COLO668 (cell line): Measurements from ENCODE around the gene FRY.
A peak's percentile ranks its signal among the peaks of the same experiment; 100 is the strongest.

Experiments
- DNase-seq: peaks from one replicate; lab custom pipeline; 2025; ENCODE audit not compliant: unreplicated experiment; lab: John Stamatoyannopoulos, UW

FRY gene

DNA sequence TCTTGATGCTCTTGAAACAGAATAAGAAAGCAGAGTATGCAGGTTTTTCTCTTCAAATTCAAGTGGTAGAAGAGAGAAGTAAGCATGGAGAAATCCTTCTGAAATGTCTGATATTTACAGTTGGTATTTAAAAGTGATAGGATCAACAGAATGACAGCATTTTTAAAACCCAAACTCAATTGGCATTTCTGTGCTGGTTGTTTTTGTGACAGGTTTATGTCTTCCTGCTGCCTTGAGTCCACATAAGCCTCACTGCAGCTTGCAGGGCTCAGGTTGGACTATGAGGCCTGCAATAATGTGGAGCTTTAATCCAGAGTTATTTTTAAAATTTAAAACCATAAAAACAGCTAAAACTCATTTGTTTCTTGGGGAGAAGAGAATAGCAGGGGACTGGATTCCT is 178.5 kb downstream of the FRY start:
- no peak for DNase-seq

DNA sequence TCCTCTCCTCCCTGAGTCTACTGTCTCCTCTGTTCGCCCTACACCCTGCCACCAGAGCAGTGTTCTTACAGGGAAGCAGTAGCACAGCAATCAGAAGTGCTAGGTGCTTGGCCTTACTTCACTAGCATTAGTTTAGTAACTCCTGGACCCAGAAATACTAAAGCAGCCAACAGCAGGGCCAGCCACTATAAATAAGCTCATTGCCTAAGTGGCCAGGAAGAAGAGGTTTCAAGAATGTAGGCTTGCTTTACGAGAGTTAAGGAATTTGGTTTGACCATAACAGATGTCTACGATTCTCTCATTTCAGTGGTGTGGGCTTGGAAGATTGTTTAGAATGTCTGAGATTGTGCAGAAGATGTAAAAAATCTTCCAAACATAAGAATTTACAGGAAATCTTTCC is 180.2 kb downstream of the FRY start:
- DNase-seq, result no peak

DNA sequence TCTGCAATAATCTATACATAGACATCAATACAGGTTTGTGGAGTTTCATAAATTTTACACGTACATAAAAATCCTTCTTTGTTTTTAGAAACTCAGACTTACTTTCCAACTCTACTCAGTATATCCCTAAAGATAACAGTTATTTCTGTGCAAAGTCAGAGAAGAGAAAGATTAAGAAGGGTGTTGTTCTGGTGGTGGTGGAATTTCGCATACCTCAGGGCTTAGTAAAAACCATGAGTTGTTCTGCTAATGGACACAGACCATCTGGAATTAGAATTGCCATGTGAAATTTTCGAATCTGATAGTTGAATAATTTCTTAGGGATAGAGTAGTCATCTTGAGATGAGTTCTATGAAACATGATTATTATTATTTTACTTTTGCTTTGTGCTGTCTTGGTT is 180.8 kb downstream of the FRY start:
- no peak for DNase-seq

DNA sequence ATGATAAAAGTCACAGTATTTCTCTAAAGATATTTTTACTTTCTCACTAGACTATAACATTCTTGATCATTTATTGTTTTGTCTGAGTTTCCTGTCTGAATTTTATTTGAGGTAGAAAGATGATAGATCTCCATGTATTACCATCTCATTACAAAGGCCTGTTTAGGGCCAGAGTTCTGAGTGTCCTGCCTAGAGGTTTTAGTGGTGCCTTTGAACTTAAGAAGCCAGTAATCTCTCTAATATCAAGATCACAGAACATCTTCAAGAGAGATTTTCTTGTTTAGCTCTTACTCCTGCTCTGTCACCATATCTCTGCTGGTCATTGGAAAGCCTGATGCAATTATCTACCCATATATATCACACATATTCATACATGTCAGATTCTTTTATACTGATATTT is 182.1 kb downstream of the FRY start:
- no peak for DNase-seq

DNA sequence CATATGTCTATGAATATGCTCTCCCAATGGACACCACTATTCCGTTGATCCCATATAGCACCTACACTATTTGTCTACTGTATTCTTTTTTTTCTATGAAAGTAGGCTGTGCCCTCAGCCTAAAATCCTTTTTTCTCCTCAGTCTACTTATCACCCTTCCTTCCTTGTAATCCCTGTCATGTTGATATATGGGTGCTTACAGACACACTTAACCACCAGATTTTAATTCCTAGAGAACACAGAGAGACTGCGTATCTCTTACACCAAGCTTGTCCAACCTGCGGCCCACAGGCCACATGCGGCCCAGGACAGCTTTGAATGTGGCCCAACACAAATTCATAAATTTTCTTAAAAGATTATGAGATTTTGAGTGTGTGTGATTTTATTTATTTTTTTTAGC is 182.5 kb downstream of the FRY start:
- no peak for DNase-seq

DNA sequence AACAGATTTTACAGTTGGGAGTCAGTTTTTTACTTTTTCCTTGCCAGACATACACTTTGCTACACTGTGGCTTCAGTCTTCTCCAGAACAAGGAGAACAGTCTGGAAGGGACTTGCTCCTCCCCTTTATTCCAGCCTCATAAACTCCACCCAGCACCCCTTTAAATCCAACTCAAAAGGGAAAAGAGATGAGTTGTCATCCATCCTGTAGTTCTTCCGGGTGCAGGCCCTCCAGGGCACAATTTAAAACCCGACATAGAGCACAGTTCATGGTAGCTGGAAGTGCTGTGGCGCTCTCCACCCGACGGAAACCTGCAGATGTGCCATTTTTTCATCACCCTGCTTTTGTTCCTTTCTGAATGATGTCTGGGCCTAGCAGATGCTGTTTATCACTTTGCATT is 184.7 kb downstream of the FRY start:
- DNase-seq, result no peak

DNA sequence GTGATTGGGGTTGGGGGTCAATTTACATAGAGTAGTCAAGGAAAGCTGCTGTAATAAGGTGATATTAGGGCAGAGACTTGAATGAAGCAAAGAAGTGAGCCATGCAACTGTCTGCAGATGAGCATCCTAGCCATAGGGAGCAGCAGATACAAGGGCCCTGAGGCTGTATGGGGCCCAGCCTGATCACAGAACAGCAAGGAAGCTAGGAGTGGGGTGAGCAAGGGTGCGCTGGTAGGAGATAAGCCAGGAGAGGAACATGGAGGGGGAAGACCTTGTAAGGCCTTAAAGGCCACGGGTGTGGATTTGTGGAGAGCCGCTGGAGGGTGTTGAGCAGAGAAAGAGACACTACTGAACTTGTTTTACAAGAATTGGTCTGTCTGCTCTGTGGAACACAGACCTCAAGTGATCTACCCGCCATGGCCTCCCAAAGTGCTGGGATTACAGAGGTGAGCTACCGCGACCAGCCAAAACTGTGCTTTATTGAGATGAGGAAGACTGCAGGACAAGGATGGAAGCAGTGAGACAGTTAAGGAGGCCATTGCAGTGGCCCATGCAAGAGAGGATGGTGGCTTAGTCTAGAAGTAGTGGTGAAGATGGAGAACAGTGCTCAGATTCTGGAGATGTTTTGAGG is 190.6 kb downstream of the FRY start:
- no peak for DNase-seq

DNA sequence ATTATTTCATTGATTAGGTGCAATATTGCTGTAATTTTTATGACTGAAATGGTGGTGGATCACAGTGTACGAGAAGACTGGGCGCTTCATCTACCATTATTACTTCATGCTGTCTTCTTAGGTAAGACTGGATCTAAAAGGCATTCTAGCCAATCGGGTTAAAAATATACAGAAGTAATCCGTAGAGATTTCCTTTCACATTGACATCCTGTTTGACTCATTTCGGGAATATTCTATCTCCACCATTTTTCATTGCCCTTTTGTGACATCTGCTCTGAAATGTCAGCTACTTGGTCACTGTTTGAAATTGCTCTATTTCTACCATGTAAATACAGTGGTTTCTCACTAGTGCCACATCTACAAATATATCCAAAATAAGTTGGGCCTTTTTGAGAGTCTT is 193.3 kb downstream of the FRY start:
- no peak for DNase-seq

DNA sequence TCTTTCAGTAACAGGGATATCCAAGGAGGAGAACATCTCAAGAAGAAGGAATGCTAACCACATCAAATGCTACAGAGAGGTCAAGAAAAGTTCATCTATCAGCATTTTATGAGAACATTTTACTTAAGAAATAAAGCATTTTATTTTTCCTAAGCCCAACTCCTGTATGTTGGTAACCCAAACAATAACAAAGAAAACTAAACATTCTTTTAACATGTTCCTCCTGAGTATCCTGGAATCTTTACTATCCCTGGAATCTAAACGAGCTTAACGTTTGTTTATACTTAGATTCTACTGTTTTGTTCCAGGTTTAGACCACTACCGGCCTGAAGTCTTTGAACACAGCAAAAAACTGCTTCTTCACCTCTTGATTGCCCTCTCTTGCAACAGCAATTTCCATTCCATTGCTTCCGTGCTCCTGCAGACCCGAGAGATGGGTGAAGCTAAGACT is 193.9 kb downstream of the FRY start:
- no peak for DNase-seq

DNA sequence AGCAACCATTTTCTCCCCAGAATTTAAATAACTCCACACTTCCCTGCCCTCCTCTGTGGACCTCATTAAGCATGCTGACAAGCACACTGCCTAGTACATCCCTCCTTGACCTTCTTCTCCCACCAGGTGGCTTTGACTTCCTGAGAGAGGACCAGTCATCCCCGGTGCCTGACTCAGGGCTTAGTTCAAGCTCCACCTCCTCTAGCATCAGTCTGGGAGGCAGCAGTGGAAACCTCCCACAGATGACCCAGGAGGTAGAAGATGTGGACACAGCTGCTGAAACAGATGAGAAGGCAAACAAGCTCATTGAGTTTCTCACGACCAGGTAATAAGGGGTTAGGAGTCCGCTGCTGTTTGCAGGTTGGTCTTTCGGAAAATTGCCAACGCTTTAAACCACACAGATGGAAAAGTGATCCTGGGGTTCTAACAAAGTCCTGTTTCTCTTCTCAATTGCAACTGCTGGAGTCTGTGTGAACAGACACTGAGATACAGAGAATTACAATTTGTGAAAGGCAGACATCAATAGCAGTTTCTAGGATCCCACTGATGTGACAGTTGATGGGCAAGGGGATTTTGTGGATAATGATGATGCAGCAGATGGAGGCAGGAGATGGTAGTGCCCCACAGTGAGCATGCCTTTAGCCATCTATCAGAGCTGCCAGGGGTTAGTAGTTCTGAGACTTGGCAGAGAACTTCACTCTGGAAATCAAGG is 196.9 kb downstream of the FRY start:
- DNase-seq, result peak; percentile 97

DNA sequence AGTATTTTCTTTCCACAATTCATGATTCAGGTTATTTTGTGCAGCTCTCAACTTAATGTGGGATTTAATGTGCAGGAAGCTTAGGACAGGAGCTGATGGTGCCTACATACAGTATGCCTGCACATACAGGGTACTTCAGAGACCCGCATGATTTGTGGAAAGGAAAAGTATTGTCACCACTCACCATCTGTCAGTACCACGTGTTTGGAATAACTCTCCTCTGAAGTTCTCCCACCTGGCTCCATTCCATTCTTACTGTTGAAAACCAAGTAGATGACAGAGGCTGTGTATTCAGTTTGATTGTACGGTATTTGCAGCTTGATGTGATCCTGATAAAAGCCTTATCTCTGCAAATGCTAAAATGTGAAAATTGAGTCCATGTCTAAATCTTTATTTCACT is 197.9 kb downstream of the FRY start:
- DNase-seq, result peak; percentile 46

DNA sequence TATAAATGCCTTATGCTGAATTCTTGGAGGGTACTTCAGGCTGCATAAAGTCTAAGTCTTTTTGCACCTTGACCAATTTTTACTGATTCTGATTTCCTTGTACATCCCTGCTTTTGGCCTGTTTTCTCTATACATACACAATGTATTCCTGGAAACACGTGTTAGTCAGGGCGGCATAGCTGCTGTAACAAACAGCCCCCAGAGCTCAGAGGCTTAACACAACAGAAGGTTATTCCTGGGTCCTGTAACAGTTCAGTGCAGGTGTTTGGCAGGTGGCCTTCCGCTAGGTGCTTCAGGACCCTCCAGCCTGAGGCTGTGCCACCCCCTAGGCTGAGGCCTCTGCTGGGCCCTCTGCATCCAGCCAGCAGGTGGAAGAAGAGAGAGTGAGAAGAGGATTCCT is 200.7 kb downstream of the FRY start:
- no peak for DNase-seq

DNA sequence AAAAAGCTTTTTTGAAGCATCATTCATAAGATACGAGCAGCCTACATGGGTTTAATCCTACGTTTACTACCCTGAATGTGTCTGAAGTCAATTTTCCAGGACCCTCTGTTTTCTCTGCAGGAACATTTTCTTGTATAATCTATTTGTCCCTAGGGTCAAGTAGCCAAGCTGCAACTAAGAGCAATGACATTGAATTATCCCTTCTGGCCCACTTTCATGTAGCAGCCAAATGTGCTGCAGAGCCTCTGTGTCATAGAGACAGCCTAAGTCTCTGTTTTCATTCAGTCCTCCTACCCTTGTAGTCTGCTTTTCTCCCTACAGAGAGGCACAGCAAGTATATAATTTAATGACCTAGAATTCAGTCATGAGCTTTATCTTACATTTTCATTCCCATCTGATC is 201.5 kb downstream of the FRY start:
- no peak for DNase-seq

DNA sequence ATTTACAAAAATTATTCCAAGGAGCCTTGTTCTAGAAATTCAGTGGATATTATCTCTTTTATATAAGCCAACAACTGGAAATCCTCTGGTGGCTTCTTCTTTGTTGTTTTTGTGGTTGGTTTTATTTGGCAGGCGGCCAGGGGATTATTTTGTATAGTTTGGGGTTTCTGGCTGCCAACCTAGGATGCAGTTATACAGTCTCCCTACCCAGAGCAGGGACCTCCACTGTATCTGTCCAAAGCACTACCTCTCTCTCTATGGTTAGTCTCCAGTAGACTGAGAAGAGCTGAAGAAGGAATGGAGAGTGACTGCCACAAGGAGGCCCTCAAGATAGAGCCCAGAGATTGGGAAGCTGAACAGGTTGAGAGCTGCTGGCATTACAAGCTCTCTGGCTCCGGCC is 203.3 kb downstream of the FRY start:
- peak; percentile 47 for DNase-seq

DNA sequence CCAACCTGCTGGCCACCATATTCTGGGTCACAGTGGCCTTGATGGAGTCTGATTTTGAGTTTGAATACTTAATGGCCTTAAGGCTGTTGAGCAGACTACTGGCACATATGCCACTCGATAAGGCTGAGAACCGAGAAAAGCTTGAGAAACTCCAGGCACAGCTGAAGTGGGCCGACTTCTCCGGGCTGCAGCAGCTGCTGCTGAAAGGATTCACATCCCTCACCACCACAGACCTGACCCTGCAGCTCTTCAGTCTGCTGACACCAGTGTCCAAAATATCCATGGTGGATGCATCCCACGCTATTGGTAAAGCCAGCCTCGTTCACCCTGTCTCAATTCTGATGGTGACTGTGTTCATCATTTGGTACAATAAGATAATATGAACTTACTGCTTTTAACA is 206.1 kb downstream of the FRY start:
- no peak for DNase-seq

DNA sequence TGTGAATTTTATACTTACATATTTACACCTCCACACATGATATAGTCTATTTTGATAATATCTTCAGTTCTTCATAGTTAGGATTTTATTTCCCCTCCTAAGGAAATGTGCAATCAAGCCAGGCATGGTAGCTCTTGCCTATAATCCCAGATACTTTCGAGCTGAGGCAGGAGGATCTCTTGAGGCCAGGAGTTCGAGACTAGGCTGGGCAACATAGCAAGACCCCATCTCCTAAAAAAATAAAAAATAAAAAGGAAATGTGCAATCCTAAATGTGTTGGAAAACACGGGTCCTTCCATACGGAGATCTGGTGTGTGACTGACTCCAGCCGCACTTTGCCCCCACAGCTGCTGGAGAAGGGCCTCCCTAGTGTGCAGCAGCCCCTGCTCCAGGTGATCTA is 212.1 kb downstream of the FRY start:
- no peak for DNase-seq

DNA sequence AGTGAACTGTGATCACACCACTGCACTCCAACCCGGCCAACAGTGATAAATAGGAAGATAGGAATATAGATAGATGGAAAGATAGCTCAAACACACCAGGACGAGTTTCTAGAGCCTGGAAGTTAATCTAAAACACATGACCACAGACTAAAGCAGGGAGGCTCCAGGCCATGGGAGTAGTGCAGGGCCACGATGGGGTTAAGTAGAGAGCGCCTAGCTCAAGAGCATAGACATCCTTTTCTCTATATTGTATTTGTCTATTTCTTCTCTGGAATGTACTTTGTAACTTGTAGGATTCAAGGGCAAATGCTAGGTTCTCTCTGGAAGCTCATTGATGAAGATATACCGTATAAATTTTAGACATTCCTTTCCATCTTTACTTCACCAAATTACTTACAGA is 214.0 kb downstream of the FRY start:
- DNase-seq, result no peak

DNA sequence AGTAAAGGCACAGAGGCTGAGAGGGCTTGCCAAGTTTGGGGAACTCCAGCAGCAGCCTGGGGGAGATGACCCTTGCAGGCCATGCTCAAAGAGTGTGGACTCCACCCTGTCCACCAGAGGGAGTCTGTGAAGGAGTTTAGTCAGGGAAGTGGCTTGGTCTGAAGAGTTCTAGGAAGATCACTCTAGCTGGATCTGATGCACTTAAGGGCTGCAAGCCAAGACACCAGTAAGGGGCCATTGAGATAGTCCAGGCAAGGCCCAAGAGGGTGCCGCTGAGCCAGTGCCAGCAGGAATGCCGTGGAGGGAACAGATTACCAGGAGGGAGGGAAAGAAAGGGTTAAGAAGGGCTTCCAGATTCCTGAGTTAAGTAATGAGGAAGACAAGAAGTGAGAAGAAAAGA is 214.9 kb downstream of the FRY start:
- DNase-seq, result peak; percentile 61

DNA sequence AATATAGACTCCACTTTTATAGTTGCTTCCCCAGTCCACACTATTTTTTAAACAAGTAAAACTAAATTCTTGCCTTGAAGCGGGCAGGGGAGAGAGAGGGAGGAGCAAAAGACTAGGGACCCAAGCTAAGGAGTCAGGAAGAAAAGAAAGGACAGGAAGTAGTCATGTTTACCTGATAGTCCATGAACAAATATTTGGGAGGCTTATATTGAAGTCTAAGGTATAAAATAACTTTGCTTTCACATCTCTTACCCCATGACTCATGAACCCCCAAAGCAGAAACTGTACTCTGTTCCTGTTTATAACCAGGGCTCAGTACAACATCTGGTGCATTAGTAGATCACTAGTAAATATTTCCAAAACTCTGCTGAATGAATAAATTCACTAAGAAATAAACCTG is 216.3 kb downstream of the FRY start:
- no peak for DNase-seq

DNA sequence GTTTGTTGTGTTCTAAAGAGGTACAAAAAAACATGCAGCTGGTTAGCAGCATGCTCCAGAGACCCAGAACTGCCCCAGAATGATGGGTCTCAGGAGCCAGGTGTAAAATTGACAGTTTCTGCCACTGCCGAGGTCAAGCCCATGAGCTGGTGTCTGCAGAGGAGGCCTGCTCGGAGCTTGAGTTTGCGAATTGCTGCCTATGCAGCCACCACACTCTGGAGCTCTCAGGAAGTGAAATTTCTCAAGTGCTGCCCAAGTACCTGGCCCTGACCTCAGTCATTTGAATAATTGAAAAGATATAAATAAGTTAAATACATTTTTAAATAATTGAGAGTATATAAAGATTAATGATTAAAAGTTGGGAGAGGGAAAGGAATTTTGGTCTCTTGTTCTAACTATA is 217.2 kb downstream of the FRY start:
- DNase-seq, result no peak

DNA sequence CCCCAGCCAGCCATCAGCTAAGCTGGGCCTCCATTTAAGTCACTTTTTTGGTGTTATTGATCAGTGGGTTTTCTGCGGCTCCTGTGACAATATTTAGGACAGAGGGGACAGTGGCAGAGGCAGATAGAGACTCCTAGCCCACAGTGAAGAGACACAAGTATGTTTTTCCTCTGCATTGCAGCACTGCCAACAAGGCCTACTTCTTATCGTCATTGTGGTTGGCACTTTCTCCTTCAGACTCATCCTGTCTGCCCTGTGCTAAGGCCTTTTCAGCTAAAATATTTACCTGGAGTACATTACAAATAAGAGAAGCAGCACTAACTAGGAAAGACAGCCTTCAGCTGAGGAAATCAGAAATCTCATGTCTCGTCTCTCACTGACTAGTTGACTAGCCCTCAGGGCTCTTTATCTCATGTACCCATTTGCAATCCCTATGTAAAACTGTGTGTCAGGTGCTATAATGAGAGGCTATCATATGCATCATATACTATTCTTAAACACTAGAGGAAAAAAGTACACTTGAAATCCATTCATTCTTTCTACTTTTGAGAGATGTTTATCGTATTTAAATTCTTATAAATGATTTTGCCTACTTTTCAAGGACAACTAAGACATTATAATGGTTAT is 221.4 kb downstream of the FRY start:
- DNase-seq, result no peak

DNA sequence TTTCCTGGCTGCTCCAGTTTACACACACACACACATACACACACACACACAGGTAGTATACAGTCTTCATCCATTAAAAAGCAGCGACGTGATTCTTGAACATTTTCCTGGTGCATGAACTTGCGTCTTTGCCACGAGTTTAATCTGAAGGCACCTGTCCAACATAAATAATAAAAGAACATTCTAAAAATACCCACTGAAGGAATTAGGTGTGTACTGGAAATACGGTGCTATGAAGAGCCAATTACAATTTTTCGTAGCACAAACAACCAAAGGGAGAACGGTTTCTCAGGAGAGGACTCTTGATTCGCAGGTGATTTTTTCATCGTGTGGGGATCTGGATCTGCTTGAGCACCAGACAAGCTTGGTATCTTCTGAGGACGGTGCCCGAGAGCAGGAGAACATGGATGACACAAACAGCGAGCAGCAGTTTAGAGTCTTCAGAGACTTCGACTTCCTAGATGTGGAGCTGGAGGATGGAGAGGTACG is 222.4 kb downstream of the FRY start:
- DNase-seq, result no peak
